ENCODE data around the gene SLC6A9.

SLC6A9 gene

GRCh38 chr1:43983253-43983899 lies 47.9 kb downstream of the SLC6A9 start:
- DNase-seq (ENCODE audit: low spot score), result no peak

GRCh38 chr1:43982808-43983207 lies 48.5 kb downstream of the SLC6A9 start:
- DNase-seq (ENCODE audit: low spot score), result no peak

GRCh38 chr1:43982241-43982640 lies 49.0 kb downstream of the SLC6A9 start:
- DNase-seq (ENCODE audit: low spot score), result no peak

- no peak for DNase-seq (ENCODE audit: low spot score)
Observed at GRCh38 chr1:43981636-43982035, 49.6 kb downstream of the SLC6A9 start.

GRCh38 chr1:43981135-43981491 lies 50.1 kb downstream of the SLC6A9 start:
- DNase-seq (ENCODE audit: low spot score), result no peak

- no peak for DNase-seq (ENCODE audit: low spot score)
Observed at GRCh38 chr1:43980255-43981134, 50.8 kb downstream of the SLC6A9 start.

- no peak for DNase-seq (ENCODE audit: low spot score)
Observed at GRCh38 chr1:43979528-43980254, 51.6 kb downstream of the SLC6A9 start.

GRCh38 chr1:43979261-43979527 lies 52.1 kb downstream of the SLC6A9 start:
- DNase-seq (ENCODE audit: low spot score), result no peak

- no peak for DNase-seq (ENCODE audit: low spot score)
Observed at GRCh38 chr1:43978551-43979260, 52.6 kb downstream of the SLC6A9 start, which contains the start of gene B4GALT2. B4GALT2 (plus strand) TSS chr1:43979210; CDS start chr1:43981161, 1,951 bp downstream.

- DNase-seq (ENCODE audit: low spot score), result no peak
Observed at GRCh38 chr1:43978264-43978550, 53.1 kb downstream of the SLC6A9 start.

GRCh38 chr1:43977376-43978263 lies 53.6 kb downstream of the SLC6A9 start:
- no peak for DNase-seq (ENCODE audit: low spot score)

- no peak for DNase-seq (ENCODE audit: low spot score)
Observed at GRCh38 chr1:43976890-43977289, 54.4 kb downstream of the SLC6A9 start.

- DNase-seq (ENCODE audit: low spot score), result no peak
Observed at GRCh38 chr1:43976045-43976444, 55.2 kb downstream of the SLC6A9 start.

GRCh38 chr1:43975249-43975961 lies 55.9 kb downstream of the SLC6A9 start:
- DNase-seq (ENCODE audit: low spot score), result no peak

GRCh38 chr1:43974443-43975248 lies 56.6 kb downstream of the SLC6A9 start, which contains the start of gene ATP6V0B:
ATP6V0B (plus strand) TSS chr1:43974960; CDS start chr1:43975041, 81 bp downstream.
- peak; percentile 85 for DNase-seq (ENCODE audit: low spot score)

GRCh38 chr1:43973981-43974442 lies 57.2 kb downstream of the SLC6A9 start:
- no peak for DNase-seq (ENCODE audit: low spot score)

GRCh38 chr1:43971336-43971980 lies 59.8 kb downstream of the SLC6A9 start:
- DNase-seq (ENCODE audit: low spot score), result no peak

- DNase-seq (ENCODE audit: low spot score), result no peak
Observed at GRCh38 chr1:43970911-43971310, 60.4 kb downstream of the SLC6A9 start.

- DNase-seq (ENCODE audit: low spot score), result no peak
Observed at GRCh38 chr1:43970502-43970901, 60.8 kb downstream of the SLC6A9 start.
